GM18499 (cell line): ENCODE measurements around the gene THEM4.
"Not testable (repeated sequence)": the region's sequence is repeated elsewhere in the genome, so short reads cannot be mapped to it uniquely, and the experiment has no call there.

Experiments used
- ATAC-seq: cut with Tn5 transposase; IDR thresholded peaks from one replicate; pipeline ENCODE4 v1.9.1; 2021; ENCODE audit warnings: moderate number of reproducible peaks; ENCODE audit not compliant: insufficient read depth, unreplicated experiment

THEM4 gene

DNA sequence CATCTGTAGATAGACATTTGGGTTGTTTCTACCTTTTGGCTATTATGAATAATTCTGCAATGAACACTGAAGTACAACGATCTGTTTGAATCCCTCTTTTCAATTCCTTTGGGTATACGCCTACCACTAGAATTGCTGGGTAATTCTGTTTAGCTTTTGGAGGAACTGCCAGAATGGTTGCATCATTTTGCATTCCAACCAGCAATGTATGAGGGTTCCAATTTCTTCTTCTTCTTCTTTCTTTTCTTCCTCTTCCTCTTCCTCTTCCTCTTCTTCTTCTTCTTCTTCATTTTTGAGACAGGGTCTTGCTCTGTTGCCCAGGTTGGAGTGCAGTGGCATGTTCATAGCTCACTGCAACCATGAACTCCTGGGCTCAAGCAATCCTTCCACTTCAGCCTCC lies 42.0 kb downstream of the THEM4 start:
- ATAC-seq: no peak

DNA sequence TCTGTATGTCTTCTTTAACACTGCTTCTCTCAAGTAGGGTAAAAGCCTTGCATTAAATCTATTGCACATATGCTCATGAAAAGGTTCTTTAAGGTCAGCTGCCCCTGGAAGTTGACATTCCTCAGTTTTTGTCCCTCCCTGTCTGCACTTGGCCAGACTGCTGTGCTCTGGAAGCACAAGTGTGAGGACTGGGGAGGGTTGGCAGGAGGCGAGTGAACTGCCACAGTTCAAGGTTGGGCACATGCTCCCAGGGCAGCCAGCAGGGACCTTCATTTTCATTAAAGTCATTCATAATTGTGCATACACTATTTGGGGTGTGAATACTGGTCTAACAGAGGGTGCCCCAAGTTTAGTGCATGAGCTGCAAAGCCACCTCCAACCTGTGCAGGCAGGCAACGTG lies 44.9 kb downstream of the THEM4 start:
- no peak for ATAC-seq

DNA sequence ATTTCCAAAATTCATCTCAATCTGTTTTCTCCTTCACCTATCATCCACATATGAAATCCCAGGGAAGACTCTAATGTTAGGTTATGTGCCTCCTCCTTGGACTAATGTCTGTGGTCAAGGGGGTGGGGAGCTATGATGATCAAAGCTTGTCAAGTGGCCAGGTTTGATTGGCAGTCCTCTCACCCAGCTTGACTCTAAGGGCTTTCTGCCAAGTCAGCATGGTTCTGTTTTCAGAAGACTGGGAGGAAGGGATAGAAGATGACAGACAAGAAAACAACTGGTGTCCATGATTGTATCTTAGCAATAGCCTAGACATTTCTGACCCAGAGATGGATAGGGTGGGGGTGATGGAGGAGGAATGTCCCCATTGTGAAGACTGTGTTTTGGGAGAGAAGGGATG lies 46.7 kb downstream of the THEM4 start:
- no peak for ATAC-seq

DNA sequence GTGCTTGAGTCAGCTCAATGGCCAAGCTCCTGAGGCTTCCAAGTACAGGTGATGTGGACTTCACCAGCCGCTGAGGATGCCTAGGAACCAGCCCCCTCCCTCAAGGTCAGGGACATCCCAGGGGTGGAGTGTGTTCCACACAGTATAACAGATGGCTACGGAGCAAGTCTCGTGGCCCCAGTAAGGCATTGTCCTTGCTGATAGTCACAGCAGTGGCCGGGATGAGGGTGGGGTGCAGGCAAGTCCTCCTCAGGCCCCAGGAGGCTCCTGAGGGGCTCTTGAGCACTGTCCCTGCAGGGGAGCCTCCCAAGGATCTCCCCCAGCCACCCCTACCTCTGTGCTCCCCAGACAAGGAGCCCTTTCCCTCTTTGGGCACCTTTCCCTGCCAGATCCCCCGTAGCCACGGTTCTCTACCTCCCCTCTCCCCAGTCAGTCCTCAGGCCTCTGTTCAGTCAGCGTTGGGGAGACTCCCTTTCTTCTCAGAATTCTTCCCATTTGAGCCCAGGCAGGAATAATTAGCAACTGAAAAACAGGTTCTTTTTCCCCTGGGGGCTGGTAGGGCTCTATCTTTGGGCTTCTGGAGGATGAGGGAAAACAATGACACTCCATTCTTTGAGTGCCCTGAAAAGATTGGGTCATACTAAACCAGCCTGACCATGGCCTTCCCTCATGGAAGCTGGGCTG lies 48.7 kb downstream of the THEM4 start:
- ATAC-seq: no peak

DNA sequence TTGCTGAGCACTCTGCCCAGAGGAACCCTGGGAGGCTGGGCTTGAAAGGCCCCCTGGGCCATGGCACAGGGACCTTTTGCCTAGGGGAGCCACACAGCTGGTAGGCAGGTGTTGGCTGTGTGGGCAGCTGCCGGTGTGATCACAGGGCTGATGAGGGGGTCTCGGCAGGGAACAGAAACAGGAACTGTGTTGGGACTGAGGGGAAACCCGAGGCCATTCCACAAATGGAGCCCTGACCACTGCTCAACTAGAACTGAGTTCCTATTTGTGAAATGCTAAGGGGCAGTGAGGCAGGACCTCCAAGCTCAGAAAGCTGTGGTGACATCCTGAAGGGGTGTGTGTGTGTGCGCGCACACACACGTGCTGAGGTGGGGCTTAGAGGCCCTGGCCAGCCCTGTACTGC lies 49.4 kb downstream of the THEM4 start:
- no peak for ATAC-seq

DNA sequence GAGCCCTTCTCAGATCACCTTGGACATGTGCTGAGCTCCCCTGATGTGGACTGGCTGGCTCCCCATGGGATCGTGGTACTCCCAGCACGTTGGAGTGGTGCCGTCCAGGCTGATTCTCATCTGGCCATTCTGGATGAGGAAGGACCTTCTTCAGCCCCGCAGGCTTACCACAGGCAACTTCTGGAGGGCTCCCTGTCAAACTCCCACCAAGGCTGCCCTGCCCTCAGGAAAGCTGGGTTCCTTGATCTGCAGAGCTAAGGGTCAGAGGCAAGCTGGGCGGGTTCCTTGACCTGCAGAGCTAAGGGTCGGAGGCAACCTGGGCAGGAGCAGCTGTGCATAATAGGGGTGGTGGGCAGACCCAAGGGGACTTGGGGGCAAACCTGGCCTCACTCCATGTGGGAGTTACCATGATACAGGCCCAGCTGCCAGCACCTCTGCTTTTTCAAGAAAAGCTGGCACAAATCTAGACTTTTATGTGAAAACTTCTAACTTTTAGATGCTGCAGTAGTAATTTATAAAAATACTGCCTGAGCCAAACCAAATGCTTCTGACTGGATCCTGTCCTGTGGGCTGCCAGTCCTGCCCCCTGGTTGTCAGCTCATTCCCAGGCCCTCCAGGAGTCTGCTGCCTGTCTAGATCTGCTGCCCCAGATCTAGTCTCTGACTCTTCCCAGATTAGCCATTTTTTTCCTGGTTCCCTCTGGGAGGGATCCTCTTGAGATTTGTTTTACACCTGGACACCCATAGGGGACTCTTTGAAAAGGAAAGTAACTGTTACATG lies 50.2 kb downstream of the THEM4 start:
- ATAC-seq: no peak

DNA sequence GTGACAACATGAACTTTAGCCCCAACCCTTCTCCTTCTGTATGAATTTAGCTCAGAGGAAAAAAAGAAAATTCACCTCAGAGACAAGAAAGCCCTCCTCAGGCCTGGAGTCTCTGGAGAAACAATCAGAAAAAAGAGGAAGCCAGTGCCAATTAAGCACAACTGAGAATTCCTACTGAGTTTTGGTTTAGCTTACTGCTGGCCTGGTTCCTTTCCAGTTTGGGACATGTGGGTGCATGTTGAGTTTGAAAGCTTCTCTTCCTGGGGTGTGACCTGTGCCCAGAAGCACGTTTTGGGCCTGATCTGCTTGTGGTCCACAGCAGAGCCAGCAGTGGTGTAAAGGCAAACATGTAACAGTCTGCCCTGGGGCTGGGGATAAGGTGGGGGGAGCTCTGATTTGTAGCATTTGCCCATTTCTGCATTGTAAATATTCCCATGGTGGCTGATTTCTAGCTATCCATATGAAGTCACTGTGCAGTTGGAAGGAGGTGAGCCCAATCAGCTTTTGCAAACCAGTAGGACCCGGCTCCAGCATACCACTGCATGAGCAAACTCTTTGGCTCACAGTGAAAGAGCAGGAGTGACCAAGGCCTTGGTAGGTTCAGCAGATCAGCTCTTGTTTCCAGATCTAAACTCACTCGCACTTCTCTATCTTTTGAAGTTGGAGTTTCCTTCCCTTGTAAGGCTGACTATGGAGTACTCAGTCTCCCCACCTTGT lies 51.1 kb downstream of the THEM4 start:
- no peak for ATAC-seq

DNA sequence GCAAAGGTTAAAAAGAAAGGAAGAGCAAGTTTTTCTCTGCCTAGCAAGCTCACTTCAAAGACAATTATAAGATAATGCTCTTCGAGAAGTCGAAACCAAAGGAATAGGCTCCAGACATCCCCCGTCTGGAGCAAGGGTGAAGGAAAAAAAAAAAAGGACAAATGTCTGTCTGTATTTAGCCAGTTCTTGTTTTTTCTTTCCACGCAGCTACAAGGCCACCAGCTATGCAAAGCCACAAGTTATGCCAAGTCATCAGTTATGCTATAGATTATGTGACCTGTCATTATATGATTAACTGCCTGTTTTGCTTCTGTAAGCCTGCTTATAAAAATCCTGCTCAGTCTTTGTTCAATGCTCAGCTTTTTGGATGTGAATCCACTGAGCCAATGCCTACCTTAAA lies 53.4 kb downstream of the THEM4 start:
- ATAC-seq: no peak

DNA sequence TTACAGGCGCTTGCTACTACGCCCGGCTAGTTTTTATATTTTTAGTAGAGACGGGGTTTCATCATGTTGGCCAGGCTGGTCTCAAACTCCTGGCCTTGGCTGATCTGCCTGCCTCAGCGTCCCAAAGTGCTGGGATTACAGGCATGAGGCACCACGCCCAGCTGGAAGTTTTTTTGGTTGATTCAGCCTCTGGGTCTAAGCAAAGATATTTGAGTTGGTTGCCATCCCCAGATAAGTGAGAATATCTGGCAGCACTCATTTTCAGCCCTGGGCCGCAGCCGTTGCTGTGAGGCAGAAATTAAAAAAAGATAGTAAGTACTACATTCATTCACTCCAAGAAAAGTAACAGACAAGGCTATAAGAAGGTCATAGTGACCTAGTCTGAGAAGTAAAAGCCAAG lies 53.8 kb downstream of the THEM4 start:
- ATAC-seq: not testable (repeated sequence)

DNA sequence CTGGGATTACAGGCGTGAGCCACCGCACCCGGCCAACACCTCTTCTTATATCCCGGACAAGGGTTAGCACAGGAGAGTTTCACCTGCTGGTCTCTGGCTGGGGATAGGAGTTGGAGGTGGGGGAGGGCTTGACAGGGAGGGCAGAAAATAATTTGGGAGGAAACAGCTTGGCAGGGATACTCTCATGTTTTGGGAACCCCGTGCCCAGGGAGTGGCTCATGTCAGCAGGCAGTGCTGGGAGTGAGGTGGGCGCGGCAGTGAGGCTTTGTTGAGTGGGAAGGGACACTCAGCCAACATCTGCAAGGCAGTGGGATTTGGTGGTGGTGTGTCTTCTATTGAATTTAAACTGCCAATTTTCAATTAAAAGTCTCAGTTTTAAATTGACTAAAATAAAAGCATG lies 54.7 kb downstream of the THEM4 start:
- no peak for ATAC-seq

DNA sequence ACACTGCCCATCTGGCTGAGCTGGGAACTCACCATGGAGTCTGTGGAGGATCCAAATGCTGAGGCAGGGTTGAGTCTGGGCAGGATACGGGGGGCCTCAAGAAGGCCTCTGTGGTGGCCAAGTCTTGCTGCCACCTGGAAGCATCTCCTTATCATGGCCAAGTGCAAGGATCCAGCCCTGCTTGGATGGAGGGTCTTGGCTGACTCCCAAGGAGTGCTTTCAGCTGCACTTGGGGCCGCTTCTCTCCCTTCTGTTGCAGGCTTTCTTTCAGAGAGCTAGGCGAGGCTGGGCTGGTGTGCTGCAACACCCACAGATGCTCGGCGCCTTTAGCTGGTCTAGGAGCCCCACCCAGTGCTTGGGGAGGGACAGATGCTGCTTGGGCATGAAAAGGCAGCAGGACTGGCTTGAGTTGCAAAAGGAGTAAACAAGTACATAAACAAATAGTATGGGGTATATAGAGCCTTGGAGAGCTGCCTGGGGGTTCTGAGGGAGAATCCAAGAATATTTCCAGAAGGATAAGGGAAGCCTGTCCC lies 55.8 kb downstream of the THEM4 start, which contains the start of gene THEM5:
Gene THEM5, minus strand, starts transcription at position 302 of the 533 bp plus-strand sequence. Its CDS starts 147 bp downstream, at position 155.
- ATAC-seq: no peak

DNA sequence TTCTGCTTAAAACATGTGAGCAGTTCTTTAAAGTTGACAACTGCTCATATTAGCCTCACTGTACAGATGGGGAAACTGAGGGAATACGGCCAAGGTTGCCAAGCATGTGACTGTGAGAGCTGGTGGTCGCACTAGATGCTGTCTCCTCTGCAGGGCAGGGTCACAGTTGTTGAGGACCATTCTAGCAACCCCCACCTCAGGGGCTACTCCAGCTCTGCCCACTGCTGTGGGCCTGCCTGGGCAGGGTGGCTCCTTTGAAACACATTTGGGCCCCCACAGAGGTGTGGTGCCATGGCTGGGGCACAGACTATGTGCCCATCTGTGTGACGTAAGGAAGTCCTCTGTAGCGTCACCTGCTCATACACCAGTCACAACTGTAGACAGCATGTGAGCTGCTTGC lies 56.6 kb downstream of the THEM4 start:
- no peak for ATAC-seq

DNA sequence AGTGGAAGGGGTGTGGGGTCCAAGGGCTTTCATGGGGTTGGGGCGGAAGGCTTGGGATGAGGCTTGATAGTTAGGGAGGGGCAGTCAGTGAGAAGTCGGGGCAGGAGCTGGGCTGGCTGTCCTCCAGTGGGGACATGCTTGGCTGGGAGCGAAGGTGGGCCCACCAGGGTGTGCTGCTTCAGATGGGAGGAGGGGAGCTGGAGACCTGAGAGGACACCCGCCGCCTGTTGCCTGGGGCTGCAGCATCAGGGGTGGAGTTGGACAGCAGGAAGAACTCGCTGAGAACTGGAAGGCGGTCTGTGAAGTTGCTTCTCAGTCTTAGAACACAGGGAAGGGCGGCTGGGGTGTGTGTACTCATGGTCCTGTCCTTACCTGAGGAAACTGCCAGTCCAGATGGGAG lies 57.4 kb downstream of the THEM4 start:
- no peak for ATAC-seq

DNA sequence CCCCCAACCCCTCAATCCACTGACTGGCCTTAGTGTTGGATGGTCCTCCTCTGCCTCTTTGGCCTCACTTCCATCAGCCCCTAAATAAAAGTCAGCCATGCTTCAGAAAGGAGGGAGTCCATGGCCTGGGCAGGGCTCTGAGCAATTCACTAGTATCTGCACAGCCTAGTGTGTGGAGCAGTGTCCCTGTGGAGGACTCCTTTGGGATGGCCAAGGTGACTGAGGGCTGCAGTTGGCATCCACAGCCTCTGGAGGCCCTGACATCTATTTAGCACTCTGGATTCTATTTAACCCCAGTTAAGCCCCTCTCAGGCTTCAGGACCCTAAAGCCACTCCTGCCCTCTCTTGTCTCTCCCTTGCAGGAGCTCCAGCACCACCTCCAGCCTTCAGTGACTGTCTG lies 59.4 kb downstream of the THEM4 start:
- no peak for ATAC-seq

DNA sequence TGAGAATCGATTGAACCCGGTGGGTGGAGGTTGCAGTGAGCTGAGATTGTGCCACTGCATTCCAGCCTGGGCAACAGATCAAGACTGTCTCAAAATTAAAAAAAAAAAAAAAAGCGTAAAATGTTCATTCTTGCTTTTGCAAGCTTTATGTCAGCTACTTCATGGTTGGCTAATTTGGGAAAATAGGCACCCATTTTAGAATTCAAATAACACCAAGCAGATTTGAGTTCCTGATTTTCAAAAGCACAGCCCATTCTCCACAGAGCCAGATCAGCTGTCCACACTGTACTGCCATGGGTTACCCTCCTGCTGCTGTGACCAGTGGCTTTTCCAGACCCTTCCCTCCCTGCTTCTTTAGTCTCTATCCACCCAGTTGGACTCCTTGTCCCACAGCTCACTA lies 60.2 kb downstream of the THEM4 start:
- no peak for ATAC-seq

DNA sequence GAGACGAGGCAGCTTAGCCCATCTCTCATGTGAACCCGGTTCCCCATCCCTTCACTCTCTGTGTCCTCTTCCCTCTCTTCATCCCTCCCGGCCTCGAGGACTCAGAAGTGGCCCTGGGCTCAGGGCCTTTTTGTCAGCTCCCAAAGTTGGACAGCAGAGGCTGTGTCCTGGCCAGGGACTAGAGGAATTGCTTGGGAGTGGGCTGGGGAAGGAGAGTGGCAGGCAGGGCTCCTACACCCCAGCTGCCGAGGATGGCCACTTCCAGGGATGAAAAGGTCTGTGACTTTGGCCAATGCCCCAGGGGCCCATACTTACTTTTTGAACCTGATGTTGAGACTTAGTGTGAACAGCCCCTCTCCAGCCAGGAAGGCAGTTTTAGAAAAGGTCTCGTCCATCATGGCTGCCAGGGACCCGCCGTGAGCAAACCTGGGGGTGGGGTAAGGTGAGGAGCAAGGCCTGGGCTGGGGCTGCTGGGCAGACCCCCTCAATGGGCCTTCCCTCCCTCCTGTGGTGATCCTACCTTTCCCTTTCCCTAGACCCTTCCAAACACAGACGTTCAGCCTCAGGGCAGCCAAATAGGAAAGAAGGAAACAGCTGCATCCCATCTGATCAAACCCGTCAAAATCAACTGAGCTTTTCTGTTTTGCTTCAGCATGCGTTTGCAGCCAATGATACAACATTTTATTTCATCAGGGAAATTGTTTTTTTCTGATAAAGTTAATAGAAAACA lies 61.3 kb downstream of the THEM4 start:
- ATAC-seq: no peak

DNA sequence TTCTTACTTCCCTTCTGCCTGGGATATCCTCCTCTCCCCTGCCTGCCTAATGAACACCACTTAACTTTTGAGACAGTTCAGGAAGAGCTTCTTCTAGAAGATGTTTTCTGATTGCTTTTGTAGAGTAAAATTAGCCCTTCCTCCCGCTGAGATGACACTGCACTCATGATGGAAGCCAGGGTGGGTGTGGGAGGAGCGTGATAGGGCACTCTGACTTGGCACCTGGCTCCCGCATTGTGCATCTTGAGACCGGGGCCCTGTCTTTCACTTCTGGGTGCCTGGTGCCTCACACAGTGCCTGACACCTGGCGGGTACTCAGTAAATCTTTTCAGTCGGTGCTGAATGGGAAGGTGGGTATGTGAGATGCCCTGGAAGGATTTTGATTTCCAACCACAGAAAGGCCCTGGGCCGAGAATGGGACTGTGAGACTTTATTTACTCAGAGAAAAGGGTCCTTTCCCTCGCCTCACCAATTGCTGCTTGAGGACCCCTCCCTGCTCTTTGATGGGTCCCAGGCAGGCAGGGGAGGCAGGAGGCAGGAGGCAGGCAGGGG lies 62.5 kb downstream of the THEM4 start:
- no peak for ATAC-seq

DNA sequence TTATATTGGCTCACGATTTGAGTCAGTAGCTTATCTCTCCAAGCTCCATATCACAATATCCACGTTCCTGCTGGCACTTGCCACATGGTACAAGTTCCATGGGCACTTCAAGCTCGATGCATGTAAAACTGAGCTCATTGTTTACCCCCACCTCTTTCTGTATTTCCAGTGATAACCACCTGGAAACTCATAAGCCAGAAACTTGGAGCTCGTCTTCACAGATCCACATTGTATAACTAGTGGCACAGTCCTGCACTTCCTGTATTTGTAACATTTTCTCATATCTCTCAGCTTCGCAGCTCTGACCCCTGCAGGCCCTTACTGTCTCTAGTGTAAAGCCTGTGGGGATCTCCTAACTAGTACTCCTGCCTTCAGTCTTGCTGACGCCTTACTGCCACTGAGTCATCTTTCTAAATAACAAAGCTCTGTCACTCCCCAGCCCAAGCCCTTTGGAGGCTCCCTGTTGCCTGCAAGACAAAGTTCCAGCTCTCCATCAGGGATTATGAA lies 63.2 kb downstream of the THEM4 start:
- no peak for ATAC-seq

DNA sequence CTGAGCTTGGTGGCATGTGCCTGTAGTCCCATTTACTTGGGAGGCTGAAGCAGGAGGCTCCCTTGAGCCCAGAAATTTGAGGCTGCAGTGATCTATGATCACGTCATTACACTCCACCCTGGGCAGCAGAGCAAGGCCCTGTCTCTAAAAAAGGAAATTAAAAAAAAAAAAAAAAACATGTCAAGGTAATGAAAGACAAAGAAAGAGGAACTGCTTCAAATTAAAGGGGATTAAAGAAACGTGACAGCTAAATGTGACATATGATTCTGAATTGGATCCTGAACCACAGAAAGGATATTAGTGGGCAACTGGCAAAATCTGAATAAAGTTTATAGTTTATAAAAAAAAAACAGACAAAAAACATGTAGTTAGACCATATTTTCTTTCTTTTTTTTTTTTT lies 65.9 kb downstream of the THEM4 start:
- ATAC-seq: no peak

DNA sequence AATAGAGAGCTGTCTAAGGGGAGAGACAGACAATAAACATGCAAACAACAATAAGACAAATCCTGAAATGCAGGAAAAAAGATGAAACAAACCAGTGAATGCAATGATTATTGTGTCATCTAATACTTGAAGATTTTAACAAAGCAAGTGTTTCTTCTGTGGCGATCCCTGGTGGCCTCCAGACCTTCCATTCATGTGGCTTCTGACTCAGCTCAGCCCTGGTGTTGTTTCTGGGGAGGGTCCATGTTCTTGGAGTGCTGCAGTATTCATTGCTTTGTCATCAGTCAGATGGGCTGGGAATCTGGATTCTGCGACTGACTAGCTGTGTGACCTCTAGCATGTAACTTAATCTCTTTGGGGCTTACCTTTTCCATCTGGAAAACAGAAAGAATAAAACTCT lies 68.2 kb downstream of the THEM4 start:
- ATAC-seq: no peak
